Stimulated activated CD8-positive, alpha-beta memory T cell treated with anti-CD3 and anti-CD28 coated beads, Interleukin-4, amount 100 ng/mL, for 24 hours (primary cell): ENCODE results near the gene SREBF1.
"Not testable (repeated sequence)": the region's sequence is repeated elsewhere in the genome, so short reads cannot be mapped to it uniquely, and the experiment has no call there.

Experiments used
- DNase-seq: peaks from one replicate; pipeline ENCODE4 v3.0.0-alpha.2; 2020; ENCODE audit warnings: low read depth

The SREBF1 gene

GRCh38 chr17:17811381-17812210 lies 25.2 kb downstream of the SREBF1 start:
- DNase-seq: no peak

- DNase-seq: no peak
Observed at GRCh38 chr17:17810895-17811248, 25.9 kb downstream of the SREBF1 start.

DNA sequence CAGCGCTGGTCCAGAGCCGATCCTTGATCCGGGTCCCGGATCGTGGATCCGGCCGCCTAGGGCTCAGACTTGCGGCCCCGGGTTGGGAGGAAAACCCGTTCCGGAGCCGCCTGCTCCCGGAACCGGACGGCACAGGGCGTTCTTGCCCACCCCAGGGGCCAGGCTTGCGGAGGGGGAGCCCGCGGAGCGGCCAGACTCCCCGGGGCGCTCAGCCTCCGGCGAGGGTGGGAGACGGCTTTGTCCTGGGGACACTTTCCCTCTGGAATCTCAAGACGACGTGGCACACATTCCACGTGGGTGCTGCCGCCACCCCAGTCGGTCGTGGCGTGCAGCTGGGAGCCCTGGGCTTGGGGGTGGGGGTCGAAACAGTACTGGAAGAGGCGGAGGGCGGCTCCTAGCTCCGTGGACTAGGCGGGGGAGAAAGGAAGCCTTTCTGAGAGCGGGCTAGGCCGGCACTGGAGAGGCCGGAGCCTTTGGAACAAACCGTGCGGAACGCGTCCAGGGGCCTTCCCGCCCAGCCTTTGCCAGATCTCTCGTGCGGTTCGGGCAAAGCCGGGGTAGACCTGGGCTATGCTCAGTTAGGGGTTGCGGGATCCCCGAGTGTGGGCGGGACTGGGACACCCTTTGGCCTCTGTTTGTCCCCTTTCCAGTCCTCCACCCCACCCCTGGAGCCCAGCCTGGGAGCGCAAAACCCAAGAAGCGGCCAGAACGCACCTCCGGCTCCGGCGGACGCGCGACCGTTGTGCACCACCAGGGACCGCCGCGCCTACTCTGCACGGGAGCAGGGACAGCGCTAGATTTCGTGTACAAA lies 26.5 kb downstream of the SREBF1 start:
- DNase-seq: no peak

DNA sequence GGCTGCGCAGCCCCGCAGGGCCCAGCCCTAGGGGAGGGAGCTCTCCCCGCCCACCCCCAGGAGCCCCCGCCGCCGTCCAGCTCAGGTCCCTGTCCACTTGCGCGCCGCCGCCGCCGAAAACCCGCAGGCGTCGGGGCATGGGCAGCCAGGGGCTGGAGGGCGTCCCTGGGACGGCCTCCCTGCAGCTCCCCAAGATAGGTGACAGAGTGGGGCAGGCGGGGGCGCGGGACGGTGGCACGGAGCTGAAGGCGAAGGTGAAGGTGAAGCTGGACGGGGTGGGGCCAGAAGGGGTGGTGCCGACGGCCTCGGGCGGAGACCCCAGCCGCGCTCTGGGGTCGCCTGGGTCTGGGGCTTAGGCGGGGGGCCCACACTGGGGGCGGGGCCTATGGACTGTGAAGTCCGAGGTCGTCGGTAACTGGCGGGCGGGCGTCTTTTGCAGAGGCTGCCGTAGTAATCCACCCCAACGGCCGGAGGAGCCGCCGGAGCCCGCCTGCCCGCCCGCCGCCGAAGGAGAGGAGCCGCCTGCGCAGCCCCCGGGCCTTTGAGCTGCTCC lies 27.2 kb downstream of the SREBF1 start:
- DNase-seq: no peak

DNA sequence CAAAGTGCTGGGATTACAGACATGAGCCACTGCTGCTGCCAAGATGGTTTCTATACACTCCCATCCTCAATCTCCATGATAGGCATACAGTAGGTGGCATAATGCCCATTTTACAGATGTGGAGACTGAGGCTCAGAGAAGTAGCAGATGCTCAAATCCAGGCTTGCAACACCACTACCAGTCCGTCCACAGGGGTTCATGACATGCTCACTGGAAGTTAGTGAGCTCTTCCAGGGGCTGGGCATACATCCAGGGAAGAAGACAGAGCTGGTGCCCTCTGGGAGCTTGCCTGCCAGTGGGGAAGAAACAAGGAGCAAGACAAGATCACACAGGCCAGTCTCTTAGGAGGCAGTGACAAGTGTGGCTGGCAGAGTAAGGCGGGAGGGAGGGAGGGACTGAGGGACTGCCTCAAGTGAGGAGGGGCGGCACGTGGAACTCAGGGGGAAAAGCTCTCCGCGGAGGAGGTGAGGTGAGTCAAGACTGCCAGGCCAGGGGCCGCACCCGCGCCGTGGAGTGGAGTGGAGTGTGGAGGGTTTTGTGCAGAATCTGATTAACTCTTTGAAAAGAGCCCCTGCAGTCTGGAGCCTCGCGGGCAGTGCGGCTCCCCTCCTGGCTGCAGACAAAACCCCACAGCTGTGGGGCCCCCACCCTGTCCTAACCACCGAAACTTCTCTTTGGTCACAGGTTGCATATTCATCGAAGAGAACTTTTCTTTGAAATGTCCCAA lies 27.9 kb downstream of the SREBF1 start:
- no peak for DNase-seq

GRCh38 chr17:17808200-17808599 lies 28.6 kb downstream of the SREBF1 start:
- not testable (repeated sequence) for DNase-seq

DNA sequence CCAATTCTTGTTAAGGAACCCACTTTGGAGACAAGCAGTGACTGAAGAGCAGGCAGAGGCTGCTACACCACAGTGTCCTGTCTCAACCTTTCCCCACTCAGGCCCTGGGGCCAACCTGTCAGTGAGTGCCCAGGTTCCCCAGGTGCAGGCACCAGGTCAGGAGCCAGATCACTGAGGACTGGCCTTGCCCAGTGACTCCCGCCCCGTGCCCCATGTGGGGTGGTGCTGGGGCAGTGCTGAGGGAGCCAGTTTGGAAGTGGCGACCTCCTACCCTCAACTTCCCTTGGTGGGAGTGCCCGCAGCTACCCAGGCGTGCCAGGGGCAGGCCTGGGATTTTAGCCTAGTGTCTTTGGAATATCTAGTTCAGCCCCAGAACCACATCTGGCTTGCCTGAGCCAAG lies 29.3 kb downstream of the SREBF1 start:
- DNase-seq: no peak

- no peak for DNase-seq
Observed at GRCh38 chr17:17806611-17807274, 30.0 kb downstream of the SREBF1 start.

- DNase-seq: no peak
Observed at GRCh38 chr17:17806035-17806434, 30.8 kb downstream of the SREBF1 start.

DNA sequence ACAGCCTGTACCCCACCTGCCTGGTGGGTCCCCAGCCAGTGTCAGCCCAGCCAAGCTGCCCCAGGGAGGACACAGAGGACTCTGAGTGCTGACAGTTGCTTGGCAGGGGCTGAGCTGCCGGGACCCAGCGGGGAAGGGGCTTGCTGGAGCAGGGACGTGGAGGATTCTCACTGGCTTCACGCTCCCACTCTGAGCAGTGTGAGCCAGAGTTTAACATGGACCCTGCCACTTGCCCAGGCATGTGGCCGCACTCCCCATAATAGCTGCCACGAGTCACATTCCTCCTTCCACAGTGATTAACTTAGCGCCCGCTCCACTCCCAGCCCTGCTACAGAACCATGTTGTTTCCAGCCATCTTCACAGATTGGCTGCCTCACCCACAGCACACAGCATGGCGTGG lies 31.2 kb downstream of the SREBF1 start:
- no peak for DNase-seq

DNA sequence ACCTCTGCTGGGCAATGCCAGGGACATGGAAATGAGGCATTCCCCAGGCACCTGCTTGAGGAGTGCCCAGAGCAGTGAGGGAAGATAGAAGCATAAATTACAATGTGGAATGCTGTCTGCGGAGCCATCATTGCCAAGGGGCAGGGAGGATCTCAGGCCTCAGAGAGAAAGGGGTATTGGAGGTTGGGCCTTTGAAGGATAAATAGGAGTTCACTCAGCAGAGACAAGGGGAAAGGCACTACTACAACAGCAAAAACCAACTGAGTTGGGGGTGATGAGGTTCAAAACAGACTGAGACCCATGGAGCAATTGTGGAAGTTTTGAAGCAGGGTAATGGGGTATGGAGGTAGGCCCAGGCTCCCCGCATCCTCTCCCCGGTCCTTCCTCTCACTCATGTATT lies 32.8 kb downstream of the SREBF1 start:
- DNase-seq: no peak

DNA sequence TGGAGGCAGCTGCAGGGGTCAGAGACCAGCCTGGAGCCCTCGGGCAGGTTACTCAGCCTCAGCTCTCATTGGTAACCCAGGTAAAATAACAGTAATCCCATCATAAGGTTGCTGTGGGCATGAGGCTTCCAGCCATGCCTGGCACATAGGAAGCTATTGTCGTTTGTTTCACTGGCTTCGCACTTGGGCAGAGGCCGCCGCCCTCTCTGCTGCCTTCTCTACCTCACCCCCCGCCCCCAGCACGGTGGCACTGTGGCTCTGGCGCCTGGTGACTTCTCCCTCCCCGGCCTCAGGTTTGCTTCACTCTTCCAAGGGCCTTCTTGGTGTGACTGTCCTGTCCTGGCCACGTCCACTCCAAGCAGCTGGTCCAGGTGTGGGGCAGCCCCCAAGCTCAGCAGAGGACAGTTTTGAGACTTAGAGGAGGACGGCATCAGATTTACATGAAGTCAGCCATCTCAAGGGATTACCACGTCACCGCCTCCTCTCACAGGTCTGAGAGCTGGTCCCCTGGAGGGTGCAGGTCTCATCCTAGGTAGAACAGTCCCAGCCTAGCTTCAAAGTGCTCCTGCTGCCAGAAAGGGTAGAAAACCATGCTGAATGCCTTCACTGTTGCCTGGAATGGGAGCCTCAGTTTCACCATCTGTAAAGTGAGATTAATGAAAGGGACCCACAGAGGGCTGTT lies 34.8 kb downstream of the SREBF1 start:
- DNase-seq: no peak

- DNase-seq: no peak
Observed at GRCh38 chr17:17800504-17801021, 36.2 kb downstream of the SREBF1 start.

DNA sequence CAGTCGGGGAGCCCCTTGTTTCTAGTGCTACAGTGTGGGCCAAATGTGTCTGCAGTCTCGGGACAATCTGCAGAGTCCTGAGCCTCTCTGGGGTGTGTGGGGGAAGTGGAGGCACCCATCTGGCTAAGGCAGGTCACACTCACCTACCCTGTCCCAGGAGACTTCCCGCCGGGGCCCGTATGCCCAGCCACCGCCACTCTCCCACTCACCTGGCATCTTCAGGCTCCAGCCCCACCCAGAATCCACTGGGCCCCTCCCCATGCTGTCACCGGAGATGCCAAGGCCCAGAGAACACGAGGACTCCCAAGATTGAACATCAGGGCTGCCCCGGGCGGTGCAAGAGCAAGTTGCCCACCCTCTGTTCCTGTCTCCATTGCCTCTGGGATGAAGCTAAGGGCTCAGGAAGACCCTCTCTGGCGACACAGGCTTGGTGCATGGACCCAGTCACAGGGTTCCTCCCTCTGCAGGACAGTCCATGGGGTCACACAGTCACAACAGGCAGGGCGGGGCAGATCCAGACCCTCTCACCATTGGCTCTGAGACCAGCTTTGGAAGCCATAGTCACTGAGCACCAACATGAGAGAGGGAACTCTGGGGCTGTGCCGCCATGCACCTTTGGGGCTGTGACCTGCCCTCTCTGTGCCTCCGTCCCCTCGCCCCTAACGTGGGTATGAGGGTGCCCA lies 38.1 kb downstream of the SREBF1 start:
- DNase-seq: no peak

GRCh38 chr17:17798010-17798556 lies 38.7 kb downstream of the SREBF1 start:
- DNase-seq: no peak

- DNase-seq: no peak
Observed at GRCh38 chr17:17797119-17797809, 39.5 kb downstream of the SREBF1 start.

- no peak for DNase-seq
Observed at GRCh38 chr17:17796787-17797061, 40.1 kb downstream of the SREBF1 start.

DNA sequence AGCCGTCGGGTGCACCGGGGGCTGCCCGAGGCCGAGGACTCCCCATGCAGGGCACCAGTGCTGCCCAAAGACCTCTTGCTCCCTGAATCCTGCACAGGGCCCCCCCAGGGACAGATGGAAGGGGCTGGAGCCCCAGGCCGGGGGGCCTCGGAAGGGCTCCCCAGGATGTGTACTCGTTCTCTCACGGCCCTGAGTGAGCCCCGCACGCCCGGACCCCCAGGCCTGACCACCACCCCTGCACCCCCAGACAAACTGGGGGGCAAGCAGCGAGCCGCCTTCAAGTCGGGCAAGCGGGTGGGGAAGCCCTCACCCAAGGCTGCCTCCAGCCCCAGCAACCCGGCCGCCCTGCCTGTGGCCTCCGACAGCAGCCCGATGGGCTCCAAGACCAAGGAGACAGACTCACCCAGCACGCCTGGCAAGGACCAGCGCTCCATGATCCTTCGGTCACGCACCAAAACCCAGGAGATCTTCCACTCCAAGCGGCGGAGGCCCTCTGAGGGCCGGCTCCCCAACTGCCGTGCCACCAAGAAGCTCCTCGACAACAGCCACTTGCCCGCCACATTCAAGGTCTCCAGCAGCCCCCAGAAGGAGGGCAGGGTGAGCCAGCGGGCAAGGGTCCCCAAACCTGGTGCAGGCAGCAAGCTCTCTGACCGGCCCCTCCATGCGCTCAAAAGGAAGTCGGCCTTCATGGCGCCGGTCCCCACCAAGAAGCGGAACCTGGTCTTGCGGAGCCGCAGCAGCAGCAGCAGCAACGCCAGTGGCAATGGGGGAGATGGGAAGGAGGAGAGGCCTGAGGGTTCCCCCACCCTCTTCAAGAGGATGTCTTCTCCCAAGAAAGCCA lies 40.6 kb downstream of the SREBF1 start:
- no peak for DNase-seq

GRCh38 chr17:17795296-17795695 lies 41.5 kb downstream of the SREBF1 start:
- no peak for DNase-seq
